Measurements from ENCODE around the gene CDC20B.
"Not testable (repeated sequence)": the region's sequence is repeated elsewhere in the genome, so short reads cannot be mapped to it uniquely, and the experiment has no call there.

Gene CDC20B

GRCh38 chr5:55104036-55104772 lies 68.8 kb downstream of the CDC20B start:
- ATAC-seq (ENCODE audit: low read depth) = no peak
- Mint-ChIP-seq H3K27ac (no peak overlapping the region), H3K4me3 (no peak overlapping the region), H3K4me1 (peaks cover 2% of the 10 kb centered on the region), H3K27me3 (peaks cover 6% of the 10 kb centered on the region), H3K9me3 (peaks cover 1% of the 10 kb centered on the region), H3K36me3 (no peaks in the 10 kb centered on the region)
- no peak for DNase-seq (ENCODE audit: low spot score in 2 of 2)

DNA sequence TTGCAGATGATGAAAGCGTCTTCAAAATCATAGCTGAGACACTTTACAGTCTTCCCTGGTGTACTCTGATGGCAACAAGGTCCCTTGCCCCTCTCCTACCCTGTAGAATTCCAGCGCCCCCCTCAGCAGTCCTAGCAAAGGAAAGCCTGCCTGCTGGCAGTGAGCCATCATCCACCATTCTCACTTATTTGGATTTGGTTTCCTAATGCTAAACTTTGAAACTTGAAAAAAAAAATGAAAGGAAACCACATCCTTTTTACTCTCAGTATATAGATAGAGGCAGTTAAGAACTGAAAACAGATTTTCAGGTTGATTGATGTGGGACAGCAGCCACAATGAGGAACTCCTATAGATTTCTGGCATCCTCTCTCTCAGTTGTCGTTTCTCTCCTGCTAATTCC lies 70.6 kb downstream of the CDC20B start, which contains the start of gene GZMA:
TSS of gene GZMA (plus strand) at position 299 of the 400 bp plus-strand sequence. CDS start at position 336, 37 bp downstream.
- no peak for ATAC-seq (ENCODE audit: low read depth)
- Mint-ChIP-seq H3K36me3 (no peaks in the 10 kb centered on the region), H3K9me3 (peaks cover 1% of the 10 kb centered on the region), H3K4me3 (no peak within 1 kb of the TSS), H3K27ac (no peak within 1 kb of the TSS), H3K4me1 (peaks cover 2% of the 10 kb centered on the region), H3K27me3 (peaks cover 3% of the 10 kb centered on the region)
- DNase-seq (ENCODE audit: low spot score in 2 of 2) = no peak

- Mint-ChIP-seq H3K36me3 (no peaks in the 10 kb centered on the region), H3K9me3 (peaks cover 1% of the 10 kb centered on the region), H3K4me3 (no peak overlapping the region), H3K4me1 (peaks cover 2% of the 10 kb centered on the region), H3K27me3 (peaks cover 3% of the 10 kb centered on the region), H3K27ac (no peak overlapping the region)
- no peak for ATAC-seq (ENCODE audit: low read depth)
- no peak for DNase-seq (ENCODE audit: low spot score in 2 of 2)
Observed at GRCh38 chr5:55101556-55102276, 71.3 kb downstream of the CDC20B start.

DNA sequence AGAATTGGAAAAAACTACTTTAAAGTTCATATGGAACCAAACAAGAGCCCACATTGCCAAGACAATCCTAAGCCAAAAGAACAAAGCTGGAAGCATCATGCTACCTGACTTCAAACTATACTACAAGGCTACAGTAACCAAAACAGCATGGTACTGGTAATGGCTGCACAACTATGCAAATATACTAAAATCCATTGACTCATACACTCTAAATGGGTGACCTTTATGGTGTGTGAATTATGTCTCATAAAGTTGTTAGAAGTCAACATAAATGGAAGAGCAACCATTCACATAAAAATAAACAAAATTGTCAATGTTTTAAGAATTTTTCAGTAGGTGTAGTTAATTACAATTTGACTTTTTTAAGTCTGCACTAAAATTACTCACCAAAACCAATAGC lies 71.8 kb downstream of the CDC20B start:
- not testable (repeated sequence) for DNase-seq (ENCODE audit: low spot score in 2 of 2); H3K4me3 Mint-ChIP-seq; H3K4me1 Mint-ChIP-seq; H3K27me3 Mint-ChIP-seq; ATAC-seq (ENCODE audit: low read depth); H3K27ac Mint-ChIP-seq; H3K36me3 Mint-ChIP-seq; H3K9me3 Mint-ChIP-seq

DNA sequence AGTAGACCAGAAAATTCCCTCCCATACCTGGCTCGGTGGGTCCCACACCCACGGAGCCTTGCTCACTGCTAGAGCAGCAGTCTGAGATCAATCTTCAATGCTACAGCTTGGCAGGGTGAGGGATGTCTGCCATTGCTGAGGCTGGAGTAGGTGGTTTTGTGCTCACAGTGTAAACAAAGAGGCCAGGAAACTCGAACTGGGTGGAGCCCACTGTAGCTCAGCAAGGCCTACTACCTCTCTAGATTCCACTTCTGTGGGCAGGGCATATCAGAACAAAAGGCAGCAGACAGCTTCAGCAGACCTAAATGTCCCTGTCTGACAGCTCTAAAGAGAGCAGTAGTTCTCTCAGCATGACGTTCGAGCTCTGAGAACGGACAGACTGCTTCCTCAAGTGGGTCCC lies 76.1 kb downstream of the CDC20B start:
- Mint-ChIP-seq H3K27me3 (peaks cover 6% of the 10 kb centered on the region), H3K36me3 (no peaks in the 10 kb centered on the region), H3K4me1 (no peaks in the 10 kb centered on the region), H3K27ac (no peak overlapping the region), H3K9me3 (peaks cover 1% of the 10 kb centered on the region), H3K4me3 (no peak overlapping the region)
- DNase-seq (ENCODE audit: low spot score in 2 of 2) = no peak
- no peak for ATAC-seq (ENCODE audit: low read depth)

DNA sequence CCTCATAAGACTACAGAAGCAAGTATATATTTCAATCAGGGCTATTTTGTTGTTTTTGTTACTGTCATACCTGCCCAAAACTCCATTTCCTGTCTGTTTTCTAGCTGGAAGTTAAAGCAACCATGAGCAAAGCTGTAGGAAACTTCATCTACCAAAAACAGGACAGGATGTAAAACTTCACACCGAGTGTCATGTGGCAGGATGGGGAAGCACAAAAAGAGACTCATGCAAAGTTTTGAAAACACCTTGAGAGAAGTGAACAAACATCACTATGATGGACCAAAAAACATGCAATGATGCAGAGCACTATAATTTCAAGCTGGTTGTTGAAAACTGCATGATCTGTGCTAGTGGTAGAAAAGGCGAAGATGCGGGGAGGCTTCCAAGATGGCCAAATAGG lies 76.8 kb downstream of the CDC20B start:
- no peaks in the 10 kb centered on the region for H3K4me1 Mint-ChIP-seq
- no peaks in the 10 kb centered on the region for H3K36me3 Mint-ChIP-seq
- H3K27ac Mint-ChIP-seq = no peak overlapping the region
- DNase-seq (ENCODE audit: low spot score in 2 of 2) = no peak
- H3K4me3 Mint-ChIP-seq = no peak overlapping the region
- no peak for ATAC-seq (ENCODE audit: low read depth)
- H3K27me3 Mint-ChIP-seq = peaks cover 9% of the 10 kb centered on the region
- peaks cover 1% of the 10 kb centered on the region for H3K9me3 Mint-ChIP-seq

DNA sequence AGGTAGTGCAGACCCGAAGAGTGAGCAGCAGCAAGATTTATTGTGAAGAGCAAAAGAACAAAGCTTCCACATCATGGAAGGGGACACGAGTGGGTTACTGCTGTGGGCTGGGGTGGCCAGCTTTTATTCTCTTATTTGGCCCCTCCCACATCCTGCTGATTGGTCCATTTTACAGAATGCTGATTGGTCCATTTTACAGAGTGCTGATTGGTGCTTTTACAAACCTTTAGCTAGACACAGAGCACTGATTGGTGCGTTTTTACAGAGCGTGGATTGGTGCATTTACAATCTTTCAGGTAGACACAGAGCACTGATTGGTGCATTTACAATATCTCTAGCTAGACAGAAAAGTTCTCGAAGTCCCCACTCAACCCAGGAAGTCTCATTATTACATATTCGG lies 82.0 kb downstream of the CDC20B start:
- H3K36me3 Mint-ChIP-seq; DNase-seq (ENCODE audit: low spot score in 2 of 2); H3K4me3 Mint-ChIP-seq; H3K27ac Mint-ChIP-seq; H3K4me1 Mint-ChIP-seq; H3K9me3 Mint-ChIP-seq; ATAC-seq (ENCODE audit: low read depth): not testable (repeated sequence)
- peaks cover 12% of the 10 kb centered on the region for H3K27me3 Mint-ChIP-seq

- not testable (repeated sequence) for H3K27ac Mint-ChIP-seq; ATAC-seq (ENCODE audit: low read depth); H3K4me3 Mint-ChIP-seq; H3K9me3 Mint-ChIP-seq; H3K4me1 Mint-ChIP-seq; DNase-seq (ENCODE audit: low spot score in 2 of 2); H3K27me3 Mint-ChIP-seq; H3K36me3 Mint-ChIP-seq
Observed at GRCh38 chr5:55089301-55089700, 83.7 kb downstream of the CDC20B start.

- no peak overlapping the region for H3K27ac Mint-ChIP-seq
- no peaks in the 10 kb centered on the region for H3K4me1 Mint-ChIP-seq
- H3K36me3 Mint-ChIP-seq = no peaks in the 10 kb centered on the region
- peaks cover 7% of the 10 kb centered on the region for H3K9me3 Mint-ChIP-seq
- ATAC-seq (ENCODE audit: low read depth) = no peak
- peaks cover 3% of the 10 kb centered on the region for H3K27me3 Mint-ChIP-seq
- no peak for DNase-seq (ENCODE audit: low spot score in 2 of 2)
- no peak overlapping the region for H3K4me3 Mint-ChIP-seq
Observed at GRCh38 chr5:55081541-55081940, 91.4 kb downstream of the CDC20B start.

DNA sequence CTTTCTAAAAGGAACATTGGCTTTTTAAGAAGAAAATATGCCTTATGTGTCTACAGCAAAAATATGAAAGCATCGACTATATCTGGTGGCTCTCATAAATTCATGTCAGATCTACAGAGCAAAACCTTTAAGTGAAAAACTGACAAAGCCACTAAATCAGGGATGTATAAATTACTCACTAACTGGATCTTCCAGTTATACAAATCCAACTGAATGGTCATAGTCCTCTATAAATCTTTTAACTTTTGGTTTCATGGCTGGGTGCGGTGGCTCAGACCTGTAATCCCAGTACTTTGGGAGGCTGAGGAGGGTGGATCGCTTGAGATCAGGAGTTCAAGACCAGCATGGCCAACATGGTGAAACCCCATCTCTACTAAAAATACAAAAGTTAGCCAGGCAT lies 99.8 kb downstream of the CDC20B start:
- H3K9me3 Mint-ChIP-seq = no peaks in the 10 kb centered on the region
- no peak for DNase-seq (ENCODE audit: low spot score in 2 of 2)
- H3K4me1 Mint-ChIP-seq = no peaks in the 10 kb centered on the region
- ATAC-seq (ENCODE audit: low read depth) = no peak
- H3K27ac Mint-ChIP-seq = no peak overlapping the region
- no peaks in the 10 kb centered on the region for H3K36me3 Mint-ChIP-seq
- no peak overlapping the region for H3K4me3 Mint-ChIP-seq
- peaks cover 3% of the 10 kb centered on the region for H3K27me3 Mint-ChIP-seq

- no peak for ATAC-seq (ENCODE audit: low read depth)
Observed at GRCh38 chr5:55072666-55073065, 100.3 kb downstream of the CDC20B start.

DNA sequence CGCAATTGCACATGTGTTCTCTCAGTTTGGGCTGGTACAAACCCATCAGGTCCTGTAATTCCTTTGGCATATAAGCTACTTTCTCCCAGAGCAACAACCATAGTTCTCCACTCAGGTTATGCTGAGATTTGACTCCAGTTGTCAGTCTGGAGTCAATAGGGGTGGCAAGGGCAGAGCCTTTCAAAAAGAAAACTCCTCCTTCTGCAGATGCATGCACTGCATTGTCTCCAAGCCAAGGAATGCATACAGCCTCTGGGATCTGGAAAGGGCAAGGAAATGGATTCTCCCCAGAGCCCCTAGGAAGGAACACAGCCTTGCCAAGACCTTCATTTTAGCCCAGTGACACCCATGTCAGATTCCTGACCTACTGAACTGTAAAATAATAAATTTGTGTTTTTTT lies 101.6 kb downstream of the CDC20B start:
- no peaks in the 10 kb centered on the region for H3K36me3 Mint-ChIP-seq
- DNase-seq (ENCODE audit: low spot score in 2 of 2) (no peak), ATAC-seq (ENCODE audit: low read depth) (no peak)
- no peak overlapping the region for H3K4me3 Mint-ChIP-seq
- H3K27ac Mint-ChIP-seq = no peak overlapping the region
- no peaks in the 10 kb centered on the region for H3K4me1 Mint-ChIP-seq
- H3K9me3 Mint-ChIP-seq = no peaks in the 10 kb centered on the region
- H3K27me3 Mint-ChIP-seq = peaks cover 9% of the 10 kb centered on the region

More at GRCh38 chr5:55072666-55073065, 100.3 kb downstream of the CDC20B start:
- Mint-ChIP-seq H3K9me3 (no peaks in the 10 kb centered on the region), H3K27me3 (peaks cover 3% of the 10 kb centered on the region), H3K36me3 (no peaks in the 10 kb centered on the region), H3K27ac (no peak overlapping the region), H3K4me3 (no peak overlapping the region), H3K4me1 (no peaks in the 10 kb centered on the region)
- no peak for DNase-seq (ENCODE audit: low spot score in 2 of 2)

DNA sequence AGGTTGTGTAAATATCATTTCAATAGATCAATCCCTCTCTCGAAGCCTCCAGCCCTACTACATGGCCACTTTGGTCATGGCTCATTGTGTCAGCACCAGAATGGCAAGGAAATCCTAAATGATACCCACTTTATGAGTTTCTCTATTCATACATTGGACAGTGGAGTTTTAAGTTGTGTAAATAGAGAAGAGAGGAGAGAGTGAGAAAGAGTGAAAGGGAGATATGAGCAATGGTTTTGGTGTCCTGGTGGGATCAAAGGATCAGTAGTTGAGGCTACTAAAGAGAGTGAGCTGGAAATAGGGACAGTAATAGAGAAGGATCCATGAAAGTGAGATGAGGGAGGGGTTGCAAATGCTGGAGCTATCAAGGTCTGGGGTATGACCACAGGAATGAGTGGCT lies 102.0 kb downstream of the CDC20B start:
- H3K27ac Mint-ChIP-seq = no peak overlapping the region
- DNase-seq (ENCODE audit: low spot score in 2 of 2) (no peak), ATAC-seq (ENCODE audit: low read depth) (no peak)
- no peak overlapping the region for H3K4me3 Mint-ChIP-seq
- peaks cover 12% of the 10 kb centered on the region for H3K27me3 Mint-ChIP-seq
- no peaks in the 10 kb centered on the region for H3K4me1 Mint-ChIP-seq
- H3K9me3 Mint-ChIP-seq = no peaks in the 10 kb centered on the region
- no peaks in the 10 kb centered on the region for H3K36me3 Mint-ChIP-seq

GRCh38 chr5:55066277-55066676 lies 106.7 kb downstream of the CDC20B start:
- Mint-ChIP-seq H3K4me3 (no peak overlapping the region), H3K4me1 (peaks cover 6% of the 10 kb centered on the region), H3K9me3 (no peaks in the 10 kb centered on the region), H3K27ac (no peak overlapping the region), H3K36me3 (no peaks in the 10 kb centered on the region), H3K27me3 (peaks cover 16% of the 10 kb centered on the region)
- ATAC-seq (ENCODE audit: low read depth) (no peak), DNase-seq (ENCODE audit: low spot score in 2 of 2) (no peak)

Measured in memory B cell (primary cell).